Suprapubic skin (tissue), 4 donors: Measurements from ENCODE around the gene MCF2L.

ENCODE experiments used
- EP300 ChIP-seq: sonication (generic); formaldehyde crosslinking; IDR thresholded peaks from one replicate; pipeline ENCODE4 v1.6.1; 2017; ENCODE audit warnings: antibody characterized with exemption
- POLR2AphosphoS5 ChIP-seq, 3 donors: sonication (generic); formaldehyde crosslinking; IDR thresholded peaks; one replicate each; pipeline ENCODE4 v1.6.1; 2017; ENCODE audit warnings: antibody characterized with exemption in 3 of 3
- TF ChIP-seq, protein P1 (sequence below), 2 donors: fragments of 200-600 bp in 1 of 2; fragments of 450-650 bp in 1 of 2; sonication (generic) in 1 of 2; IDR thresholded peaks; one replicate each; pipeline ENCODE4 v1.5.1; 2016 to 2019; ENCODE audit warnings: antibody characterized with exemption in 2 of 2, mild to moderate bottlenecking in 1 of 2, moderate library complexity in 1 of 2

DNA sequence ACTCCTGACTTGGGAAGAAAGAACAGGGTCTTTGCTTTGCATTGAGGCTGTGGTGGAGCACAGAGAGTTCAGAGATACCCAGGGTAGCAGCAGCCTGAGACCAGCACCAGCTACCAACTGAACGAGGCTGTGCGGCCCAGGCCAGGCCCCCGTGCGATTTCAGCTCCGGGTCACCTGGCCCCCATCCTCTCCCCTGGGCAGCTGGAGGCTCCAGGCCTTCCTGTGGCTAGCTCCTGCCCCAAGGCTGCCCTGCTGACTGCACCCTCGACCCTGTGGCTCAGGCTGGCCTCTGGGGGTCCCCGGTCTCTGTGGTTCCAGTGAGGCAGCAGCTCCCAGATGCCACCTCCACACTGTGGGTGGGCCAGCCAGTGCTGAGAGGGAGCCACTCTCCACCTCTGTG is 52.8 kb downstream of the MCF2L start:
- TF ChIP-seq, protein P1, sequence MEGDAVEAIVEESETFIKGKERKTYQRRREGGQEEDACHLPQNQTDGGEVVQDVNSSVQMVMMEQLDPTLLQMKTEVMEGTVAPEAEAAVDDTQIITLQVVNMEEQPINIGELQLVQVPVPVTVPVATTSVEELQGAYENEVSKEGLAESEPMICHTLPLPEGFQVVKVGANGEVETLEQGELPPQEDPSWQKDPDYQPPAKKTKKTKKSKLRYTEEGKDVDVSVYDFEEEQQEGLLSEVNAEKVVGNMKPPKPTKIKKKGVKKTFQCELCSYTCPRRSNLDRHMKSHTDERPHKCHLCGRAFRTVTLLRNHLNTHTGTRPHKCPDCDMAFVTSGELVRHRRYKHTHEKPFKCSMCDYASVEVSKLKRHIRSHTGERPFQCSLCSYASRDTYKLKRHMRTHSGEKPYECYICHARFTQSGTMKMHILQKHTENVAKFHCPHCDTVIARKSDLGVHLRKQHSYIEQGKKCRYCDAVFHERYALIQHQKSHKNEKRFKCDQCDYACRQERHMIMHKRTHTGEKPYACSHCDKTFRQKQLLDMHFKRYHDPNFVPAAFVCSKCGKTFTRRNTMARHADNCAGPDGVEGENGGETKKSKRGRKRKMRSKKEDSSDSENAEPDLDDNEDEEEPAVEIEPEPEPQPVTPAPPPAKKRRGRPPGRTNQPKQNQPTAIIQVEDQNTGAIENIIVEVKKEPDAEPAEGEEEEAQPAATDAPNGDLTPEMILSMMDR (IDR thresholded peaks at IDR 0.05) = no peak
- TF ChIP-seq POLR2AphosphoS5 (IDR thresholded peaks at IDR 0.05) (no peak), EP300 (no peak)
